SK-N-SH treated with all-trans-retinoic acid at 6 μM for 48 hours (cell line): ENCODE measurements around the gene EPHA8.

Experiments used
- BACH2 ChIP-seq: fragments of 250-450 bp; sonication (Bioruptor Pico); IDR thresholded peaks from 2 replicates; pipeline ENCODE4 v1.9.0; 2021; ENCODE audit warnings: mild to moderate bottlenecking, borderline replicate concordance
- RARB ChIP-seq: fragments of 250-450 bp; sonication (Bioruptor Pico); IDR thresholded peaks from 2 replicates; pipeline ENCODE4 v1.8.0; 2021; ENCODE audit warnings: mild to moderate bottlenecking, moderate library complexity
- SNAI2 ChIP-seq: fragments of 250-450 bp; sonication (Bioruptor Pico); IDR thresholded peaks from 2 replicates; pipeline ENCODE4 v1.5.0; 2020; ENCODE audit warnings: mild to moderate bottlenecking, moderate library complexity
- ZC3H10 ChIP-seq: fragments of 250-450 bp; sonication (Bioruptor Pico); IDR thresholded peaks from 2 replicates; pipeline ENCODE4 v1.5.1; 2021; ENCODE audit warnings: mild to moderate bottlenecking, moderate library complexity
- ZNF565 ChIP-seq: fragments of 450-650 bp; formaldehyde crosslinking; conservative IDR thresholded peaks from 2 replicates; pipeline ENCODE4 v1.5.0; 2020; ENCODE audit warnings: low read depth, mild to moderate bottlenecking, moderate library complexity
- TF ChIP-seq, protein P1 (sequence below): fragments of 250-450 bp; sonication (Bioruptor Pico); IDR thresholded peaks from 2 replicates; pipeline ENCODE4 v1.5.1; 2020; ENCODE audit warnings: low read depth, mild to moderate bottlenecking, moderate library complexity
- TF ChIP-seq, protein P2 (sequence below): fragments of 250-450 bp; sonication (Bioruptor Pico); IDR thresholded peaks from 2 replicates; pipeline ENCODE4 v1.5.1; 2021; ENCODE audit warnings: mild to moderate bottlenecking, moderate library complexity
- TF ChIP-seq, protein P3 (sequence below): fragments of 250-450 bp; sonication (Bioruptor Pico); IDR thresholded peaks from 2 replicates; pipeline ENCODE4 v1.8.0; 2020; ENCODE audit warnings: mild to moderate bottlenecking, moderate library complexity, borderline replicate concordance
- TF ChIP-seq, protein P4 (sequence below): fragments of 250-450 bp; sonication (Bioruptor Pico); IDR thresholded peaks from 2 replicates; pipeline ENCODE4 v1.5.0; 2020; ENCODE audit warnings: mild to moderate bottlenecking, moderate library complexity

DNA sequence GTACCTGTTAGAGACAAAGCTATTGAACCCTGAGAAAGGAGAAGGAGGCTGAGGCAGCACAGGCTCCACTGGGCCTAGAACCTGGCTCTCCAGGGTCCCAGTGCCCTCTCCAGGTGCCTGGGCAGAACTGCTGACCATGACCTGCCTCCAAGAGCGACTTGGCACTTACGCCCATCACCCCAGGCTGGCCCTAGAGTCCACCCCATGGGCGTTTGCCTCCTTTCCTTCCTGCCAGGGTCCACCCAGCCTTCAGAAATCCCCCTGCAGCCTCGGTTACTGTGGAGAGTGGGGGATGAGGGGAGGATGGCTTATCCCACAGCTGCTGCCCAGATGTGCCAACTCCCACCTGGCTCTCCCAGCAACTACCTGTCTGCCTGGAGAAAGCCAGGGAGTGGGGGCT, 58.5 kb downstream of the EPHA8 start:
- TF ChIP-seq, protein P1, sequence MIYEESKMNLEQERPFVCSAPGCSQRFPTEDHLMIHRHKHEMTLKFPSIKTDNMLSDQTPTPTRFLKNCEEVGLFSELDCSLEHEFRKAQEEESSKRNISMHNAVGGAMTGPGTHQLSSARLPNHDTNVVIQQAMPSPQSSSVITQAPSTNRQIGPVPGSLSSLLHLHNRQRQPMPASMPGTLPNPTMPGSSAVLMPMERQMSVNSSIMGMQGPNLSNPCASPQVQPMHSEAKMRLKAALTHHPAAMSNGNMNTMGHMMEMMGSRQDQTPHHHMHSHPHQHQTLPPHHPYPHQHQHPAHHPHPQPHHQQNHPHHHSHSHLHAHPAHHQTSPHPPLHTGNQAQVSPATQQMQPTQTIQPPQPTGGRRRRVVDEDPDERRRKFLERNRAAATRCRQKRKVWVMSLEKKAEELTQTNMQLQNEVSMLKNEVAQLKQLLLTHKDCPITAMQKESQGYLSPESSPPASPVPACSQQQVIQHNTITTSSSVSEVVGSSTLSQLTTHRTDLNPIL (CRISPR knock-in tag), result no peak
- no peak for TF ChIP-seq SNAI2 (CRISPR knock-in tag)
- no peak for TF ChIP-seq RARB (CRISPR knock-in tag)
- TF ChIP-seq, protein P2, sequence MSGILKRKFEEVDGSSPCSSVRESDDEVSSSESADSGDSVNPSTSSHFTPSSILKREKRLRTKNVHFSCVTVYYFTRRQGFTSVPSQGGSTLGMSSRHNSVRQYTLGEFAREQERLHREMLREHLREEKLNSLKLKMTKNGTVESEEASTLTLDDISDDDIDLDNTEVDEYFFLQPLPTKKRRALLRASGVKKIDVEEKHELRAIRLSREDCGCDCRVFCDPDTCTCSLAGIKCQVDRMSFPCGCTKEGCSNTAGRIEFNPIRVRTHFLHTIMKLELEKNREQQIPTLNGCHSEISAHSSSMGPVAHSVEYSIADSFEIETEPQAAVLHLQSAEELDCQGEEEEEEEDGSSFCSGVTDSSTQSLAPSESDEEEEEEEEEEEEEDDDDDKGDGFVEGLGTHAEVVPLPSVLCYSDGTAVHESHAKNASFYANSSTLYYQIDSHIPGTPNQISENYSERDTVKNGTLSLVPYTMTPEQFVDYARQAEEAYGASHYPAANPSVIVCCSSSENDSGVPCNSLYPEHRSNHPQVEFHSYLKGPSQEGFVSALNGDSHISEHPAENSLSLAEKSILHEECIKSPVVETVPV (CRISPR knock-in tag), result no peak
- TF ChIP-seq, protein P3, sequence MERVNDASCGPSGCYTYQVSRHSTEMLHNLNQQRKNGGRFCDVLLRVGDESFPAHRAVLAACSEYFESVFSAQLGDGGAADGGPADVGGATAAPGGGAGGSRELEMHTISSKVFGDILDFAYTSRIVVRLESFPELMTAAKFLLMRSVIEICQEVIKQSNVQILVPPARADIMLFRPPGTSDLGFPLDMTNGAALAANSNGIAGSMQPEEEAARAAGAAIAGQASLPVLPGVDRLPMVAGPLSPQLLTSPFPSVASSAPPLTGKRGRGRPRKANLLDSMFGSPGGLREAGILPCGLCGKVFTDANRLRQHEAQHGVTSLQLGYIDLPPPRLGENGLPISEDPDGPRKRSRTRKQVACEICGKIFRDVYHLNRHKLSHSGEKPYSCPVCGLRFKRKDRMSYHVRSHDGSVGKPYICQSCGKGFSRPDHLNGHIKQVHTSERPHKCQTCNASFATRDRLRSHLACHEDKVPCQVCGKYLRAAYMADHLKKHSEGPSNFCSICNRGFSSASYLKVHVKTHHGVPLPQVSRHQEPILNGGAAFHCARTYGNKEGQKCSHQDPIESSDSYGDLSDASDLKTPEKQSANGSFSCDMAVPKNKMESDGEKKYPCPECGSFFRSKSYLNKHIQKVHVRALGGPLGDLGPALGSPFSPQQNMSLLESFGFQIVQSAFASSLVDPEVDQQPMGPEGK (CRISPR knock-in tag), result no peak
- no peak for TF ChIP-seq BACH2 (CRISPR knock-in tag)
- TF ChIP-seq ZNF565 (CRISPR knock-in tag), result no peak
- TF ChIP-seq, protein P4, sequence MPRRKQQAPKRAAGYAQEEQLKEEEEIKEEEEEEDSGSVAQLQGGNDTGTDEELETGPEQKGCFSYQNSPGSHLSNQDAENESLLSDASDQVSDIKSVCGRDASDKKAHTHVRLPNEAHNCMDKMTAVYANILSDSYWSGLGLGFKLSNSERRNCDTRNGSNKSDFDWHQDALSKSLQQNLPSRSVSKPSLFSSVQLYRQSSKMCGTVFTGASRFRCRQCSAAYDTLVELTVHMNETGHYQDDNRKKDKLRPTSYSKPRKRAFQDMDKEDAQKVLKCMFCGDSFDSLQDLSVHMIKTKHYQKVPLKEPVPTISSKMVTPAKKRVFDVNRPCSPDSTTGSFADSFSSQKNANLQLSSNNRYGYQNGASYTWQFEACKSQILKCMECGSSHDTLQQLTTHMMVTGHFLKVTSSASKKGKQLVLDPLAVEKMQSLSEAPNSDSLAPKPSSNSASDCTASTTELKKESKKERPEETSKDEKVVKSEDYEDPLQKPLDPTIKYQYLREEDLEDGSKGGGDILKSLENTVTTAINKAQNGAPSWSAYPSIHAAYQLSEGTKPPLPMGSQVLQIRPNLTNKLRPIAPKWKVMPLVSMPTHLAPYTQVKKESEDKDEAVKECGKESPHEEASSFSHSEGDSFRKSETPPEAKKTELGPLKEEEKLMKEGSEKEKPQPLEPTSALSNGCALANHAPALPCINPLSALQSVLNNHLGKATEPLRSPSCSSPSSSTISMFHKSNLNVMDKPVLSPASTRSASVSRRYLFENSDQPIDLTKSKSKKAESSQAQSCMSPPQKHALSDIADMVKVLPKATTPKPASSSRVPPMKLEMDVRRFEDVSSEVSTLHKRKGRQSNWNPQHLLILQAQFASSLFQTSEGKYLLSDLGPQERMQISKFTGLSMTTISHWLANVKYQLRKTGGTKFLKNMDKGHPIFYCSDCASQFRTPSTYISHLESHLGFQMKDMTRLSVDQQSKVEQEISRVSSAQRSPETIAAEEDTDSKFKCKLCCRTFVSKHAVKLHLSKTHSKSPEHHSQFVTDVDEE (CRISPR knock-in tag), result no peak
- no peak for TF ChIP-seq ZC3H10 (CRISPR knock-in tag)
